Omental fat pad (tissue), 4 donors: ENCODE results near the gene ATP1B3. TPM values are rescaled to one million over a fixed set of nuclear protein-coding genes. Genes with fewer than 3 reads are reported as not detected.

Experiments
- ATAC-seq: fragments of 150-250 bp; one replicate; pipeline ENCODE4 v1.9.1; 2016; ENCODE audit warnings: mild to moderate bottlenecking, moderate library complexity; ENCODE audit not compliant: low FRiP score
- DNase-seq: peaks from one replicate; pipeline ENCODE4 v3.0.0-alpha.2; 2019; ENCODE audit warnings: low spot score
- total RNA-seq, 4 donors: library from RNA; depleted of rRNA; stranded (reverse); fragments of >200 nt; gene quantifications; one replicate each; pipeline ENCODE4 v1.1.0, GENCODE V29; 2016
- TF ChIP-seq, protein P1 (sequence below), 3 donors: fragments of 450-650 bp; IDR thresholded peaks; one replicate each; pipeline ENCODE4 v1.5.1; 2016 to 2017; ENCODE audit warnings: antibody characterized with exemption in 3 of 3, mild to moderate bottlenecking in 3 of 3, moderate library complexity in 2 of 3

Gene ATP1B3
- total RNA-seq, 4 donors from 2014 or later = 70.8 to 487 (median 228) TPM

DNA sequence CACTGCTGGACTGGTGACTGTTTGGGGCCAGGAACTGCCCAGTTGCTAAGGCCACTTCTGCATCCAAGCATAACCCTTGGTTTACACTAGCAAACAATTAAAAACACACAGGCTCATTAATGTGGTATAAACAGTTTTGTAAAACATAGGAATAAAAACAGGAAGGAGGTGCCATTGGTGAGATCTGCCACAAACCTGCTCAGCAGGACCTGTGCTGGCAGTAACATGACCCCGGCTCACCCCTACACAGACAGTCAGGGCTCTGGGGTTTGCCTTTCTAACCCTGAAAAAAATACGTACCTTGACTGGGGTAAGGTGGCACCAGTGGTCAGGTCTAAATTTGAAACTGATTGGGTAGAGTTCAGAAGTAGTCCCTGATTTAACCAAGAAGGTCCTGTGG is 76.2 kb downstream of the ATP1B3 start:
- TF ChIP-seq, protein P1, sequence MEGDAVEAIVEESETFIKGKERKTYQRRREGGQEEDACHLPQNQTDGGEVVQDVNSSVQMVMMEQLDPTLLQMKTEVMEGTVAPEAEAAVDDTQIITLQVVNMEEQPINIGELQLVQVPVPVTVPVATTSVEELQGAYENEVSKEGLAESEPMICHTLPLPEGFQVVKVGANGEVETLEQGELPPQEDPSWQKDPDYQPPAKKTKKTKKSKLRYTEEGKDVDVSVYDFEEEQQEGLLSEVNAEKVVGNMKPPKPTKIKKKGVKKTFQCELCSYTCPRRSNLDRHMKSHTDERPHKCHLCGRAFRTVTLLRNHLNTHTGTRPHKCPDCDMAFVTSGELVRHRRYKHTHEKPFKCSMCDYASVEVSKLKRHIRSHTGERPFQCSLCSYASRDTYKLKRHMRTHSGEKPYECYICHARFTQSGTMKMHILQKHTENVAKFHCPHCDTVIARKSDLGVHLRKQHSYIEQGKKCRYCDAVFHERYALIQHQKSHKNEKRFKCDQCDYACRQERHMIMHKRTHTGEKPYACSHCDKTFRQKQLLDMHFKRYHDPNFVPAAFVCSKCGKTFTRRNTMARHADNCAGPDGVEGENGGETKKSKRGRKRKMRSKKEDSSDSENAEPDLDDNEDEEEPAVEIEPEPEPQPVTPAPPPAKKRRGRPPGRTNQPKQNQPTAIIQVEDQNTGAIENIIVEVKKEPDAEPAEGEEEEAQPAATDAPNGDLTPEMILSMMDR (IDR thresholded peaks at IDR 0.05) = no peak

DNA sequence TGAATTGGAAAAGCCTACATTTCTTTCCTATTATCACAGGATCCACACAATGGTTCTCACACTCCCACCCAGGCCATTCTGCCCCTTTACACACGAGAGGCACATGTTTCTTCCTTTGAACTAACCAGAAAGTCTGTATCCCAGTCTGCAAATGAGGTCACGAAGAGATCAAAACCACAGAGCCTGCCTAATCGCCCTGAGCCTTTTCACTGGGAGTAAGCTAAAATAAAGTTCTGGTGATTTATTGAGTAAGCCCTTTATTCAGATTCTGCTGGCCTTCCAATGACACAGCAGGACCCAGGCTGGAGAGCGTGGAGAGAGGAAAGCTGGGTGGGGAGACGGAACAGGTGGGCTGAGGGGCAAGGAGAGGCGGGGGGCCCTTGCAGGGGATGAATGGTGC is 78.7 kb downstream of the ATP1B3 start:
- no peak for DNase-seq
- TF ChIP-seq, protein P1 (IDR thresholded peaks at IDR 0.05) = no peak
- ATAC-seq = no peak

More for the DNA sequence above, 76.2 kb downstream of the ATP1B3 start:
- ATAC-seq (no peak), DNase-seq (no peak)

DNA sequence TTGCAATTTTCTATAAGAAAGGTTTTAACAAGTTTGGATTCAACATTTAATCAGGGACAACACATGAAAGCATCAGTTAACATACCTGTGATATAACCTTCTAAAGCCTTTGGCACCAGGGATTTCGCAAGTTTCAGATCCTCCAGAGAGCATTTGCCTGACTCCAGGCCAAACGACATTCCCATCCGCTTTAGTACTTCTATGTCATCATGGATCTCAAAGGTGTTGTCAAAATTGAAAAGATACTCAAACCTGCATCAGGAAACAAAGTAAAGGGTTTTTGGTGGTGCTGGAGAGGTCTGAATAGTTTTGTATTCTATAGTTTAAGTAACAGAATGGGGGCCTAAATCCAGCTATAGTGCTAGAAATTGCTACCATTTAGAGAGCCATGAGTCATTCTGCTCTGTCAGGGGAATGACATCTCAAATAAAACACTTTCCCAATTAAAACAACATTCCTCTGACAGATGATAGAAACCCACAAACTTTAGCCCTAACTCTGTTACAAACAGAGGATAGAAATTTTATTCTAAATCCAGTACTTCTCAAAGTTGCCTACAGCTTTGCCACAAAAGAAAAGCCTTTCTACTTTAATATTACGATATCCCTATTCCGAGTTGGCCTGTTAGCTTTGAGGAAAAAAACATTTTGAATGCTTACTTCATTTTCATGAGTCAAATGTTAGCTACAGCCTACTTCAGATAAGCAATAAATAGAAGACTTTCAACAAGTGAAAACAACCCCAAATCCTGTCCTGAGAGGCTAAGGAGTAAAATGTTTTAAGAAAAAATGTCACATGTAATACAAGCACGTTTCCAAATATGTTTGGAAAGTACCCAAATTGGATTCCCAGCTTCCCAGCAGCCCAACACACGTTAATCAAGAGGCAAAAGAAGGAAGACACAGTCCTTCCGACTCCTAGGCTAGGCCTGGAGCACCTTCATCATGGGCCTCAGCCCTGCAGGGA is 83.4 kb downstream of the ATP1B3 start:
- TF ChIP-seq, protein P1 (IDR thresholded peaks at IDR 0.05) = no peak
- DNase-seq (no peak), ATAC-seq (peak; percentile 73)

DNA sequence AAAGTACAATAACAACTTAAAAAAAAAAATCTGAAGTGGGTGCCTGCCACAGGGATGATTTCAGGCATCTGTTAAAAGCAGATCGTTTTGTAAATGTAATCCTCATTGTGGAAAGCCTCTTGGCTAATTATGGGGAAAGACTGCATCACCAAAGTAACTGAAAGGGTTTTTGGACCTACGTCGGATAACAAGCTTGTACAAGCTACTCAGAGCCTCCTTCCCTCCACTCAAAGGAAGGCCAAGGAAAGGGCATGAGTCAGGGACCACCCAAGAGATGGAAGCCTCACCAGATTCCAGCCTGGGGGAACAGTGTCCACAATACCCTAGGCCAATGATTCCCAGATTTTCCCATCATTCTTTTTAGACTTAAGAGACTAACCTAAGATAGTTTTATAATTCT is 84.3 kb downstream of the ATP1B3 start:
- TF ChIP-seq, protein P1 (IDR thresholded peaks at IDR 0.05) = no peak
- DNase-seq = no peak
- ATAC-seq = peak; percentile 38

DNA sequence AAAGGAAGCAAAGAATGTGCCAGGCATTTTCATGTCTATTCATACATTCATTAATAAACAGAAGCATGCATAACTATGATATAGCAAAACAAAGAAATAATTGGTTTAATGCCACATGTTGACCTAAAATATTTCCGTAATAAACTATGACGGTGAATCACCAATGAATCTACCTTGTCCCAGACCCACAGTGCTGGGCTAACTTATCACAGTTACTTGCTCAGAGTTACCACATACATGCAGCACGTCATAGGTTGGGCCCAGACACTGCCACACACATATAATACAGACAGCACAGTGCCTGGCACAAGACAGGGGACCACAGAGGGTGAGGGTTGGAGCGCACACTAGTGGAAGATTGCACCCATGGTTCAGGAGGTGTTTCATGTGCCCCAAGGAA is 86.9 kb downstream of the ATP1B3 start:
- DNase-seq = no peak
- no peak for ATAC-seq
- TF ChIP-seq, protein P1 (IDR thresholded peaks at IDR 0.05) = no peak

DNA sequence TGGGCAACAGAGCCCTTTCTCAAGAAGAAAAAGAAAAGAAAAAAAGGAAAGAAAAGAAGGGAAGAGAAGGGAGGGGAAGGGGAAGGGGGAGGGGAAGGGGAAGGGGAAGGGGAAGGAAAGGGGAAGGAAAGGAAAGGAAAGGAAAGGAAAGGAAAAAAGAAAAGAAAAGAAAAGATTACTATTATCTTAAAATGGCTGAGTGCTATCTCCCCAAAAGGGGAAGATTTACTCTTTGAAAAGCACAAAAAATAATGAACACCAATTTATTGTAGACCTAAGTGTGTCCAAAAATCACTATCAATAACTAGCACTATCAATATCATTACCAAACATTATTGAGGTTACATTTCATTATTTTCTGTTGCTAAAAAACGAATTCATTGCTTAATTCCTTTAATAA is 89.0 kb downstream of the ATP1B3 start:
- TF ChIP-seq, protein P1 (IDR thresholded peaks at IDR 0.05) = no peak
- ATAC-seq = no peak

DNA sequence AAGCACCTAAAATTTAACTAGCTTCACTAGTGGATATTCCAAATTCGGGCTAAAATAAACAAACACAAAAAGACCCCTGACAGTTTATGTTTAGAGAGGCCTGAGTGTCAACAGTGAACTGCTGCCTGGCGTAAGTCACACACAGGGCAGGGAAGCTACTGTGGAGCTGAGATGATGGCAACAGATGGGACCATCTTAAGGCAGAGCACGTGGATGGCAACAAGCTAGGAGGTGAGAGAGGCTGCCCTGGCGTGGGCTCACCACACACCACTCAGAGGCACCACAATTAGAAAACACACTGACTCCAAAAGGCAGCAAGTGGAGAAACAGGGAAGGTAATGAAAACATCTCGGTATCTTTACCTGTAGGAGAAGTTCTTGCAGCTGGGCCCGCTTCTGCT is 93.3 kb downstream of the ATP1B3 start:
- ATAC-seq = no peak
- TF ChIP-seq, protein P1 (IDR thresholded peaks at IDR 0.05) = no peak
- no peak for DNase-seq

More for the DNA sequence above, 89.0 kb downstream of the ATP1B3 start:
- DNase-seq = no peak
